SK-N-SH (cell line): ENCODE results near the gene MRPS27.

Experiments
- EZH2phosphoT487 ChIP-seq: fragments of 200-600 bp; sonication (generic); IDR thresholded peaks from 2 replicates; pipeline ENCODE4 v1.6.1; 2017; ENCODE audit warnings: low read depth, mixed run types, mild to moderate bottlenecking, antibody characterized with exemption, moderate library complexity, borderline replicate concordance
- FOSL2 ChIP-seq: IDR thresholded peaks from 2 replicates; pipeline ENCODE4 v1.4.0; 2012; ENCODE audit warnings: low read depth, mild to moderate bottlenecking, moderate library complexity, borderline replicate concordance
- GATA2 ChIP-seq: sonication (generic); formaldehyde crosslinking; IDR thresholded peaks from 2 replicates; pipeline ENCODE4 v1.5.0; 2020; ENCODE audit warnings: mild to moderate bottlenecking, missing genetic modification reagents
- RFX5 ChIP-seq: IDR thresholded peaks from 2 replicates; pipeline ENCODE4 v1.6.1; 2012; ENCODE audit warnings: mild to moderate bottlenecking, improper control_type of control experiment, low read length
- TF ChIP-seq, protein P1 (sequence below): fragments of 200-600 bp; sonication (generic); IDR thresholded peaks from 2 replicates; pipeline ENCODE4 v1.6.1; 2017; ENCODE audit warnings: antibody characterized with exemption, mild to moderate bottlenecking, moderate library complexity

DNA sequence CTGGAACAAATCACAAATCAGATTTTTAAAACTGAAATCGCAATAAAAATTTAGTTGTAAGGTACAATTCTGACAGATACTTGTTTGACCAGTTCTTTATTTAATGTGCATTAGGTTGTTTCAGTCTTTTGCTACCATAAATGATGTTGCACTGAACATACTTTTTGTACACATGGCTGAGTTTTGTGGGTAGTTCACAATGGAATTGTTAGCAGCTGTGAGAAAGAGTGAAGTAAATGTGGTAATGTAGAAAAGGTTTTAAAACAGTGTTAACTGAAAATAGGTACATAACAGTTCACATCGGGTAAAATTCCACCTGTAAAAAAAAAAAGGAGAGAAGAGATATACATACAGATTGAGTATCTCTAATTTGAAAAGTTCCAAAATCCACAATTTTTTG lies 25.6 kb downstream of the MRPS27 start:
- TF ChIP-seq FOSL2 = no peak
- TF ChIP-seq EZH2phosphoT487 = no peak
- TF ChIP-seq, protein P1, sequence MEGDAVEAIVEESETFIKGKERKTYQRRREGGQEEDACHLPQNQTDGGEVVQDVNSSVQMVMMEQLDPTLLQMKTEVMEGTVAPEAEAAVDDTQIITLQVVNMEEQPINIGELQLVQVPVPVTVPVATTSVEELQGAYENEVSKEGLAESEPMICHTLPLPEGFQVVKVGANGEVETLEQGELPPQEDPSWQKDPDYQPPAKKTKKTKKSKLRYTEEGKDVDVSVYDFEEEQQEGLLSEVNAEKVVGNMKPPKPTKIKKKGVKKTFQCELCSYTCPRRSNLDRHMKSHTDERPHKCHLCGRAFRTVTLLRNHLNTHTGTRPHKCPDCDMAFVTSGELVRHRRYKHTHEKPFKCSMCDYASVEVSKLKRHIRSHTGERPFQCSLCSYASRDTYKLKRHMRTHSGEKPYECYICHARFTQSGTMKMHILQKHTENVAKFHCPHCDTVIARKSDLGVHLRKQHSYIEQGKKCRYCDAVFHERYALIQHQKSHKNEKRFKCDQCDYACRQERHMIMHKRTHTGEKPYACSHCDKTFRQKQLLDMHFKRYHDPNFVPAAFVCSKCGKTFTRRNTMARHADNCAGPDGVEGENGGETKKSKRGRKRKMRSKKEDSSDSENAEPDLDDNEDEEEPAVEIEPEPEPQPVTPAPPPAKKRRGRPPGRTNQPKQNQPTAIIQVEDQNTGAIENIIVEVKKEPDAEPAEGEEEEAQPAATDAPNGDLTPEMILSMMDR = no peak
- TF ChIP-seq RFX5 = no peak
- TF ChIP-seq GATA2 (CRISPR knock-in tag) = no peak
